Nephron (organoid): ENCODE measurements around the gene SORD.

Experiments used
- H3K27ac Mint-ChIP-seq, 3 experiments: 2 replicates each; pipeline ENCODE4 v1.8.0; 2020; ENCODE audit warnings: mixed read lengths in 3 of 3, mild to moderate bottlenecking in 2 of 3, moderate library complexity in 1 of 3
- H3K27me3 Mint-ChIP-seq: 2 replicates; pipeline ENCODE4 v1.8.0; 2021; ENCODE audit warnings: low read depth, mild to moderate bottlenecking, moderate library complexity, mixed read lengths
- H3K36me3 Mint-ChIP-seq: 2 replicates; pipeline ENCODE4 v1.8.0; 2020; ENCODE audit warnings: low read depth, mixed read lengths
- H3K4me1 Mint-ChIP-seq: 2 replicates; pipeline ENCODE4 v1.8.0; 2020; ENCODE audit warnings: mixed read lengths
- H3K4me3 Mint-ChIP-seq, 3 experiments: 2 replicates each; pipeline ENCODE4 v1.8.0; 2020; ENCODE audit warnings: mild to moderate bottlenecking in 3 of 3, mixed read lengths in 3 of 3, moderate library complexity in 2 of 3
- H3K9me3 Mint-ChIP-seq: 2 replicates; pipeline ENCODE4 v1.8.0; 2020; ENCODE audit warnings: mixed read lengths
- CTCF ChIP-seq, 3 experiments: fragments of 200-600 bp; sonication (generic); IDR thresholded peaks; one replicate each; pipeline ENCODE4 v1.5.0; 2021; ENCODE audit warnings: antibody characterized with exemption in 3 of 3; ENCODE audit not compliant: unreplicated experiment in 3 of 3

Gene SORD

GRCh38 chr15:45118996-45119395, 96.0 kb downstream of the SORD start:
- Mint-ChIP-seq H3K4me3 (no peak overlapping the region), H3K27me3 (peaks cover 77% of the 10 kb centered on the region), H3K4me1 (peaks cover 5% of the 10 kb centered on the region), H3K27ac (no peak overlapping the region), H3K36me3 (no peaks in the 10 kb centered on the region), H3K9me3 (no peaks in the 10 kb centered on the region)
- TF ChIP-seq CTCF (IDR thresholded peaks at IDR 0.05; ENCODE audit: unreplicated experiment in 3 of 3): no peak

GRCh38 chr15:45120081-45120972, 97.3 kb downstream of the SORD start:
- Mint-ChIP-seq H3K4me1 (peaks cover 5% of the 10 kb centered on the region), H3K4me3 (no peak overlapping the region), H3K9me3 (peaks cover 2% of the 10 kb centered on the region), H3K27ac (no peak overlapping the region), H3K27me3 (peaks cover 77% of the 10 kb centered on the region), H3K36me3 (no peaks in the 10 kb centered on the region)
- TF ChIP-seq CTCF (IDR thresholded peaks at IDR 0.05; ENCODE audit: unreplicated experiment in 3 of 3): no peak

GRCh38 chr15:45121020-45121419, 98.0 kb downstream of the SORD start:
- Mint-ChIP-seq H3K27me3 (peaks cover 77% of the 10 kb centered on the region), H3K4me1 (peaks cover 5% of the 10 kb centered on the region), H3K36me3 (no peaks in the 10 kb centered on the region), H3K9me3 (peaks cover 2% of the 10 kb centered on the region), H3K27ac (no peak overlapping the region), H3K4me3 (no peak overlapping the region)
- no peak for TF ChIP-seq CTCF (IDR thresholded peaks at IDR 0.05; ENCODE audit: unreplicated experiment in 3 of 3)

- peaks cover 76% of the 10 kb centered on the region for H3K27me3 Mint-ChIP-seq
- H3K9me3 Mint-ChIP-seq: peaks cover 2% of the 10 kb centered on the region
- no peak for TF ChIP-seq CTCF (IDR thresholded peaks at IDR 0.05; ENCODE audit: unreplicated experiment in 3 of 3)
- H3K4me1 Mint-ChIP-seq: peaks cover 5% of the 10 kb centered on the region
- no peak overlapping the region for H3K4me3 Mint-ChIP-seq
- no peak overlapping the region for H3K27ac Mint-ChIP-seq
- no peaks in the 10 kb centered on the region for H3K36me3 Mint-ChIP-seq
Observed at GRCh38 chr15:45121706-45122417, 98.9 kb downstream of the SORD start.

GRCh38 chr15:45122719-45123118, 99.7 kb downstream of the SORD start:
- Mint-ChIP-seq H3K4me1 (peaks cover 5% of the 10 kb centered on the region), H3K27me3 (peaks cover 72% of the 10 kb centered on the region), H3K36me3 (no peaks in the 10 kb centered on the region), H3K4me3 (no peak overlapping the region), H3K9me3 (peaks cover 2% of the 10 kb centered on the region), H3K27ac (no peak overlapping the region)
- TF ChIP-seq CTCF (IDR thresholded peaks at IDR 0.05; ENCODE audit: unreplicated experiment in 3 of 3): no peak
